SW480 (cell line): ENCODE data around the gene EMC8.
A peak's percentile ranks its signal among the peaks of the same experiment; 100 is the strongest.

ENCODE experiments used
- DNase-seq: peaks from one replicate; pipeline ENCODE4 v3.0.0-alpha.2; 2016; ENCODE audit warnings: low spot score

EMC8 gene

GRCh38 chr16:85755929-85756768 is 43.2 kb downstream of the EMC8 start:
- no peak for DNase-seq

- no peak for DNase-seq
These were observed 44.9 kb downstream of the EMC8 start for GRCh38 chr16:85754413-85754812.

GRCh38 chr16:85753976-85754375 is 45.4 kb downstream of the EMC8 start:
- DNase-seq, result no peak

- DNase-seq, result no peak
These were observed 45.8 kb downstream of the EMC8 start for GRCh38 chr16:85753559-85753958.

GRCh38 chr16:85752511-85753420 is 46.6 kb downstream of the EMC8 start:
- DNase-seq, result no peak

- no peak for DNase-seq
These were observed 47.4 kb downstream of the EMC8 start for GRCh38 chr16:85751698-85752501.

- DNase-seq, result no peak
These were observed 48.3 kb downstream of the EMC8 start, which contains the start of gene C16orf74 for GRCh38 chr16:85750827-85751697. Gene C16orf74, minus strand, starts transcription at chr16:85751096. Its CDS starts 15,879 bp downstream, at chr16:85735217.

- no peak for DNase-seq
These were observed 49.1 kb downstream of the EMC8 start for GRCh38 chr16:85750146-85750826.

GRCh38 chr16:85749771-85750145 is 49.6 kb downstream of the EMC8 start:
- no peak for DNase-seq

- peak; percentile 52 for DNase-seq
These were observed 52.7 kb downstream of the EMC8 start for GRCh38 chr16:85746460-85747215.

GRCh38 chr16:85738923-85739715 is 60.2 kb downstream of the EMC8 start:
- no peak for DNase-seq

GRCh38 chr16:85736921-85737320 is 62.4 kb downstream of the EMC8 start:
- DNase-seq, result no peak

GRCh38 chr16:85735946-85736345 is 63.4 kb downstream of the EMC8 start:
- DNase-seq, result no peak

- no peak for DNase-seq
These were observed 64.1 kb downstream of the EMC8 start for GRCh38 chr16:85735225-85735635.

- no peak for DNase-seq
These were observed 64.9 kb downstream of the EMC8 start for GRCh38 chr16:85734311-85735017.

GRCh38 chr16:85733839-85734170 is 65.5 kb downstream of the EMC8 start:
- DNase-seq, result no peak

- no peak for DNase-seq
These were observed 66.0 kb downstream of the EMC8 start for GRCh38 chr16:85733155-85733838.

GRCh38 chr16:85731179-85731578 is 68.2 kb downstream of the EMC8 start:
- DNase-seq, result no peak
